ENCODE results near the gene KIAA0319L.

KIAA0319L gene

DNA sequence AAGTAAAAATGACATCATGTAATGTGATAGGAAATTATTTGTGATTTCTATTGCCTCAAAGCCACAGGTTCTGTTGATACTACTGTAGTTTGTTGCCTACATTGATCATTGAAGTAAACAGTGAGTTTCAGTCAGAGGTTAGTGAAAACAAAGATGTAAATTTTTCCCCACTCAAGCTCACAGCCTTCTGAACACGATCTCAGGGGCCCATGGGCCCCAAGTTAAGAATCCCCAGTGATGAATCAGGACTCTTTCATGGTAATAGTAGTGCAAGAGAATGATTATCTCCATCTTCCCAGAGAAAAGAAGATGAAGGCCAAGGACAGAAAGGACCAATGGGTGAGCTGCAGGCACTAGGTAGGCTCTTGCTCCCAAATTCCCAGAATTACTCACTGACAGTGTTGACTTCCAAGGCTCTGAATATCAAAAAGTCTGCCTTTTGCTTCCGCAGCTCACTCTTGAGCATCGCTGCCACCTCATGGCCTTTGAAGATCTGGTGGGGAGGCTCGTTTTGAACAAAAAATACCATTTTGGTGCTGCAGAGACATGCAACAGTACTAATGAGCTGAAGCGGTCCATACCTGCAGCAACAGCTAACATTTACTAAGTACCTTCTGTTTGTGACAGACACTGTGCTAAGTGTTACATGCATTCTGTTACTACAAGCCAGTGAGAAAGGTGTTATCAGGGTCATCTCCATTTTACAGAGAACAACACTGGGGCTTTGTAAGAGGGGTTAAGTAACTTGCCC, 113.3 kb downstream of the KIAA0319L start:
- no peak for DNase-seq (ENCODE audit: low spot score)

DNA sequence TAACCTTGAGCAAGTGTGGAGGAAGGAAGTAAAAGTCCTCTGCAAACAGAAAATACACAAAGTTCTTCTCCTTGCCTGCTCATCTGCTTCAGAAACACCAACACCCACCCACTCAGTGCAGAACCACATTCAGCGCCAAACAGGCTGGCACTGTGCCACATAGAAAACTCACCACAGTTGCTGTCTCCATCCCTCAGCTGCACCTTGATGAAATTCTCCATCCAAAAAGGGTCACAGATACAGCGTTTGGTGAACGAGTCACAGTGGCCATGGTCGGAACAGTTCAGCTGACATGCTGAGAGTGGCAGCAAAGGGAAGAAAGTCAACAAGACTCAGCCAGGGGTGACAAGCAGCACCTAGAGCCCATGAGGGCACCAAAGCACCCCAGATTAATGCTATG, 114.5 kb downstream of the KIAA0319L start:
- no peak for DNase-seq (ENCODE audit: low spot score)

DNA sequence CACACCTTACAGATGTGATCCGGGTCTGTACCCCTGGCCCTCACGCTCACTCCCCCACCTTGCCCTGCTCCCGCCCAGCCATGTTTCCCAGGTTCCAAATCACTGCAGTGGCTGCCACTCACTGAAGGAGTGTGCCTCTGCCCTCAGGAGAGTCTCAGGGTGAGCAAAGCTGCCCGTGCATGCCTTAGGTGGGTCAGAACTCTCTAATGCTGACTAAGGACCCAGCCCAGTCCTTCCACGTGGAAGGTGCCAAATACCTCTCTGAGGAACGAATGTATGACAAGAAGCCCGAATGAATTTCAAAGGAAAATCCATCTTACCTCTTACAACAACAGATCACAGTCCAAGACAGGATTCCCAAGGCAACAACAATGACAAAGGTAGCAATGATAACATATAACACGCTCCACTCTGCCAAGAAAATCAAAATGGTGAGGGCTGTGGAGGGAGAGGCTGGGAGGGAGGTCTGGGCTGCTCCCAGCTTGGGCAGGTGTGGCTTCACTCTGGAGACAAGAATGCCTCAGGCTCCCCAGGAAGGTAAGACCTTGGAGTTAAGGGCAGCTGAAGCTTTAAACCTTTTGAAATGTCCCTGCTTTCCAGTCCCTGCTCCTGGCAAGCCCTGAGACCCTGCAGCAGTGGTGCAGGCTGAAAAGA, 115.2 kb downstream of the KIAA0319L start:
- DNase-seq (ENCODE audit: low spot score): no peak

DNA sequence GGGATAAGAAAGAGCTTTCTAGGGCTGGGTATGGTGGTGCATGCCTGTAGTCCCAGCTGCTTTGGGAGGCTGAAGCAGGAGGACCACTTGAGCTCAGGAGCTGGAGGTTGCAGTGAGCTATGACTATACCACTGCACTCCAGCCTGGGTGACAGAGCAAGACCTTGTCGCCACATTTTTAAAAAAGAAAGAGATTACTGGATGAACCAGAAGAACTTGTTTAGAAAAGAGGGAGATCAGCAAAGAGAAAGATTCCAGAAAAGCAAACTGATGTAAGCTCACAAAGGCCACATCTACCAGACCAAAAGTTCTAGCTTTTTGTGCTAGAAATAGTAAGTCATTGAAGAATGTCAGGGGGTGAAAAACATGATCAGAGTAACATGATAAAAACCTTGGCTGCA, 117.6 kb downstream of the KIAA0319L start:
- DNase-seq (ENCODE audit: low spot score): no peak

DNA sequence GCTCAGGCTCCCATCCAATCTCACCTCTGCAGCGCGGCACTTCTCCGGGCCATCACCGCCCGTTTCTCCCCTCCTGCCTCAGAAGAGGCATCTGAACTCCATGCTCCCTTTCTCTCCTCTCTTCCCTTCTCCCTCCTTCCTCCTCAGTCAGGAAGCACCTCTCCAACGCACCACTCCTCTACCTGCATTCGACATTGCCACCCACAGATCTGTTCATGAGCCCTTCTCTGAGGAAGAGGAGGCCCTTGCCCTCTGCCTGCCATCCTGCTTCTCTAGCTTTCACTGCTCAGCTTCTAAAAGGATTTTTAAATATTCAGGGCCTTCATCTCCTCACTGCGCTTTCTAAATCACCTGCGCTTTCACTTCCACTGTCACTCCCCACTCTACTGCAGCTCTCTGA, 120.0 kb downstream of the KIAA0319L start:
- no peak for DNase-seq (ENCODE audit: low spot score)

DNA sequence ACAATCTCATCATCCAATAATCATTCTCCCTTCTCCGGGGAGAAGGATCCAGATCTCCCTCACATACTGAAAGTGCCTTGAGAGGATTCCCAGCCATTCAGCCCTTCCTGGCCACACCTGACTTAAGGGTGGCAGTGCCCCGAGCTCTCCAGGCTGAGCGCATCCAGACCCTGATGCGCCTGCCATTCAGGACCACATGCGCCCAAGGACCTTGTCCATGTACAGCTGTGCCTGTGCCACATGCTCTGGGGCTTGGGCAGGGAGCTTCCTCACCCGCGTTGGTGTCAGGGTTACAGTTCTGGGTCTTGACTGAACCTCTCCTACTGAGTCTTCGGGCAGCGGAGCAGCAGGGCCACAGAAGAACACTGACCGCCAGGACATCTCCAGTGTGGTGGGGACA, 121.1 kb downstream of the KIAA0319L start:
- DNase-seq (ENCODE audit: low spot score): no peak

DNA sequence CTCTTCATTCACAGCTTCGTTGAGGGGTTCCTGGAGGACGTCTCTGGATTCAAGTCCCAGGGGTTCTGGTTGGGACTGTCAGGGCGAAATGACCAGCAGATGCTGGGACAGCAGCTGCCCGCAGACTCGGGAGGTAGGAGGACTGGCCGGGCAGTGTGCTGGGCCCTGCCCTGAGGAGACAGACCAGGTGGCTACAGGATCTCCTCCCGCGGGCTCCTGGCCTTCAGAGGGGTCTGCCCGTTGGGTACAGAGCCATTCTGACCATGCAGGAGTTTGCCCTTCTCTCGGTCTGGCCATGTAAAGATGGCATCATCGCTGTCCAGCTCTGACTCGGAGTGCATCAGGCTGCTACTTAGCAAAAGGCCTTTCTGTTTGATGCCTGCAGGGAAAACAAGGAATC, 122.5 kb downstream of the KIAA0319L start:
- DNase-seq (ENCODE audit: low spot score): no peak

DNA sequence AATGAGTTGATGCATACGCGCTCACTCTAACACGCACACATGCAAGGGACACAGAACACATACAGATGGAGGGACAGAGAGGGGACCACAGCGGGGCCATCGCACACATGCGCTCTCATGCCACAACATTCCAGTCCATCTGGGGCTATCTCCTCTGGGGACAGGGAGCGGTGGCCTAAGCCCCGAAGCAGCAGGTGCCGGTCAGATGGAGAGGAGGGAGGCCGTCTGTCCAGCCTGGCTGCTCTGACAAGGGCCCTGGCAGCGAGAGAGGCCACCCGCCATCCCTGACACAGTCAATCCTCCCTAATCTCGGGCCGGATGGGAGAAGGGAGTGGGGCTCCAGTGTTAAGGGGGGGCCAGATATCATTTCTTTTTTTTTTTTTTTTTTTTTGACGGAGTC, 123.5 kb downstream of the KIAA0319L start:
- no peak for DNase-seq (ENCODE audit: low spot score)

DNA sequence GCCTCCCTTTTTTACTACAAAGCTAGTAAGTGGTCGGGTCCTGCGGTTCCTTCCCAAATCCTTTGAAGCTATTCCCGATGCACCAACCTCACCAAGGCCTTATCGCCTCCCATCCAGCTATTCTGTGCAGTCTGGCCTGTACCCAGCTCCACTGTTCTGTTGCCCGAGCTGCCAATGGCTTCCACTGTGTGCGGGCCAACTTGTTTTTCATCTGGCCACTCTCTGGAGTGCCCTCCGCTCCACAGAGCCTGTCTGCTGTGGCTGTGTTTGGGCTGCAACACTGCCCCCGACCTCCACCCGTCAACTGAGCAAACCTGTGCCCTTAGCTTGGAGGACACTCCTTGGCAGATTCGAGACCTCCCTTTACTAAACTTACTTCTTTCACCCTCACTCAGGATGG, 125.0 kb downstream of the KIAA0319L start:
- no peak for DNase-seq (ENCODE audit: low spot score)

DNA sequence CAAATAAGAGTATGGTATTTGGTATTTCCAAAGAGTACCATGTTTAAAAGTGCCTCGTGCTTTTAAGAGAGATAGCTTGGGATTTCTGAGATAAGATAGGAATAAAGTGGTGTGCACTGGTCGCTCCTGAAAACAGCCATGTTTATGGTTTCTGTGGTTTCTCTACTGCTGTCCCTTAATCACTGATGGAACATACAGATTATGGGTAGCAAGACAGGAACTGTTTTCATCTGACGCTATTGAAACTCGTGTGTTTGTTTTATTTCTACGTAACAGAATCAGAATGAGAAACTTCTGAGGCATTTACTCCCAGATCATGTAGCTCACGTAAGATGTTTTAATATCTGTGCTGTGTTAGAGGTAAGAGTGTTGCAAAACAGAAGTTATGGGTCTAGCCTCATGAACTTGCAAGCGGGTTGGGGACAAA, 126.0 kb downstream of the KIAA0319L start:
- DNase-seq (ENCODE audit: low spot score): no peak

DNA sequence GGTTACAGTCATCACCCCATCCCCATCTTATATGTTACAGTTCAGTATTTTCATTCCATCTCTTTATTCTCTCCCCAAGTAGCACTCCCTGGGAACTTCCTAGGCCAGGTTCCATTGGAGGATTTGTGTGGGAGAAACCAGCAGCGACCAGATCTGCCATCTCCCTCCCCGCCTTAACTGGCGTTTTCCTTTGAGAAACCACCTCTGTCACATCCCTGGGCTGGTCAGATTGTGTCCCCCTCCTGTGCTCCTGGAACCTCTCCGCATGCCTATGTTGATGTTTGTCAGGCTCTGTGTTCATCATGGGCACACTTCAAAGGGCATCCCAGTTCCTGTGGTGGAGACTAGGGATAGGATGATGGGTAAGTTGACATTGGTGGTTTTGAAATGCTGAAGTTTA, 126.4 kb downstream of the KIAA0319L start:
- no peak for DNase-seq (ENCODE audit: low spot score)

DNA sequence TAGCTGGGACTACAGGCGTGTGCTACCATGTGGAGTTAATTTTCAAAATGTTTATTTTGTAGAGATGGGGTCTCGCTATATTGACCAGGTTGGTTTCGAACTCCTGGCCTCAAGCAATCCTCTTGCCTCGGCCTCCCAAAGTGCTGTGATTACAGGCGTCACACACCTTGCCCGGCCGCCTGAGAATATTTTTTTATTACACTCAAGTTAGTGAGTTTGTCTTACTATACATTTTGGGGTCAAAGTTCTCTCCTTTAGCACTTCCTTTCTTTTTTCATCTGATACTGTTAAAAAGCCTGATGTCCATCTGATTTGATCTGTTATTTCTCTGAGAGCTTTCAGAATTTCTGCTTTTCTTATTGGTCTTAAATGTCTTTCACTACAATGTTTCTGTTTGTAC, 128.8 kb downstream of the KIAA0319L start:
- no peak for DNase-seq (ENCODE audit: low spot score)

DNA sequence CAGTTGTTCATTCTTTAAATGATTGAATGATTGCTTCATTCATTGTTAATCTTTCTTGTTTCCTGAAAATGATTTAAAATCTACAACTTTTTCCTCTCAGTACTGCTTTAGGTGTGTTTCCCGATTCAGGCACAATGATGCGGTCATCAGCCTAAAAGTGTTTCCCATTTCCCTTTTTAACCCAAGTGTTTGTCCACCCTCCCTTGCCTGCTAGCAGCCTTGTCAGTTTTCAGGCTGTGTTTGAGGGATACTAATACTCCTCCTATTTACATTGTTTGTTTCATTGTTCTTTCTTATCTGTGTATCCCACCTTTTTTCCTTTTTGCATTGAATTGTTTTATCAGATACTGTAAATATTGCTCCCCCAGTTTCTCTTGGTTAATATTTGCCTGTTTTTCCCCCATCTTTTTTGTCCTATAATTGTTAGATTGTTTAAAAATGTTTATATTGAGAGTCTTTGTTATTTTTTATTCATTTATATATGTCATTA, 131.1 kb downstream of the KIAA0319L start:
- no peak for DNase-seq (ENCODE audit: low spot score)

DNA sequence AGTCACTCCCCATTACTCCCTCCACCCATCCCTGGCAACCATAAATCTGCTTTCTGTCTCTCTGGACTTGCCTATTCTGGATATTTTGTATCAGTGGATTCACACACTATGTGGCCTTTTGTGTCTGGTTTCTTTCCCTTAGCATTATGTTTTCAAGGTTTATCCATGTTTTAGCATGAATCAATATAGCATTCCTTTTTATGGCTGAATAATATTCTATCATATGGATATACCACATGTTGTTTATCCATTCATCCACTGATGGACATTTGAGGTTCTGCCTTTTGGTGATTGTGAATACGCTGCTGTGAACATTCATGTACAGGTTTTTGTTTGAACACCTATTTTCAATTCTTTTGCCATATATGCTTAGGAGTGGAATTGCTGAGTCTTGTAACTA, 148.3 kb downstream of the KIAA0319L start:
- DNase-seq (ENCODE audit: low spot score): no peak

DNA sequence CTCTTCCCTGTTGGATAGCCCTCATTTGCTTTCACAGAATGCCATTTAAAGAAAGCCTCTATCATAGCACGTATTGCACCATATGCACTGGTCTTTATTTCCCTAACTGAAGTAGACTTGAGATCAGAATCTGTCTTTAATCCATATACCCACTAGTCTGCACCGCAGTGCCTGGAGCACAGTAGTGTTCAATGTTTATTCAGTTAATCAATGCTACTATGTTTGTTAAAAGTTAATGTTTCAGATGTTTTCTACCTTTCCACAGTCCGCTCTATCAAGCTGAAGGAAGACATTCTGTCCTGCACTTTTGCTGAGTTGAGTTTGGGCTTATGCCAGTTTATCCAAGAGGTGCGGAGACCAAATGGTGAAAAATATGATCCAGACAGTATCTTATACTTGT, 149.5 kb downstream of the KIAA0319L start:
- DNase-seq (ENCODE audit: low spot score): no peak

DNA sequence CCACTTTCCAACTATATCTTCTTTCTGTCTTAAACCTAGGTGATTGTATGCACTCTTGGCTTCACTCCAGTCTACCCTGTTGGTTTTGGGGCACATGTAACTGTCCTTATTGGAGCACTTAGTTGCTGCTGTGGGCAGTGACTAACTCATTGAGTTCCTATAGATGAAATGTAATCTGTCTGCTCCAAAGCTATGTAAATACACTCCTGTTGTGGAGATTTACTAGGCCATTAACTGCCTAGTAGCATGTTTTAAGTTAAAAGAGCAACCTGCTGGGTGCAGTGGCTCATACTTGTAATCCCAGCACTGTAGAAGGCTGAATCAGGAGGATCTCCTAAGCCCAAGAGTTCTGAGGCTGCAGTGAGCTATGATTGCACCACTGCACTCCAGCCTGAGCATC, 151.1 kb downstream of the KIAA0319L start:
- DNase-seq (ENCODE audit: low spot score): no peak

DNA sequence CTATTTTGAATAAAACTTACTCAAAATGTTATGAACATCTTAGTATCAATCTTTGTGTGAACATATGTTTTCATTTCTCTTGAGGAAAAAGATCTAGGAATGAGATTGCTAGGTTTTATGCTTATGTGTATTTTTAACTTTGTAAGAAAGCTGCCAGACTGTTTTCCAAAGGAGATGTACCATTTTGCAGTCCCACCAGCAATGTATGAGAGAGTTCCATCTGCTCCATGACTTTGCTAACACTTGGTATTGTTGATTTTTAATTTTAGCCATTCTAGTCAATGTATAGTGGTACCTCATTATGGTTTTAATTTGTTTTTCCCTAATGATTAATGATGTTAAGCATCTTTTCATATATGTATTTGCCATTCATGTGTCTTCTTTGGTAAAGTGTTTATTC, 156.2 kb downstream of the KIAA0319L start:
- no peak for DNase-seq (ENCODE audit: low spot score)

DNA sequence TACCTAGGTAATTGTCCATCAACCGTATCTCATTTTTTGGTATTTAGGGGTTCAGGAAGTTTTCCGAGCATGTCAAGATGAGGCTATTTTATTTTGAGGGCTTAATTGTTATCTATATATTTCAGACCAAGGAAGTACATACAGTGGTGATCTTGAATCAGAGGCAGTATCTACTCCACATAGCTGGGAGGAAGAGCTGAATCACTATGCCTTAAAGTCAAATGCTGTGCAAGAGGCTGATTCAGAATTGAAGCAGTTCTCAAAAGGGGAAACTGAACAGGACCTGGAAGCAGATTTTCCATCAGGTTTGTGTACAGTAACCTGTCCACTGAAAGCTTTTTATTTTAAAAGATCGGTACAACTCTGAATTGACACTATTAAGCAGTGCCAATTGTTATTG, 158.5 kb downstream of the KIAA0319L start:
- DNase-seq (ENCODE audit: low spot score): no peak

DNA sequence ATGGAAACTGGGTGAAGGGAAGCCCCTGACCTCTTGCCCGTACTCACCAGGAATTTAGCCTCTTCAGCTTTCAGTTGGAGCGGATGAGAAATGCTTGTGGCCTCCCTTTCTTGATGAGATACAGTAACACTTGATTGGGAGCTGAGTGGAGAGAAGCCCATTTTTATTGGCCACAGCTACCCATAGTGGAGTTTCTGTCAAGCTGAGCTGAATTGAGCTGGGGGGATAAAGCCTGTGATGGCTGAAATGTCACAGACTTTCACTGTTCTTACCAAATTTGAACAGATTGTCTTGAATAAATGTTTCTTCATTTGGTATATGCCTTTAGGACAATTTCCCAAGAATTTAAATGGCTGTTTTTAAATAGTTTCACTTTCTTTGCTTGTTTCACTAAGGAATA, 162.8 kb downstream of the KIAA0319L start:
- no peak for DNase-seq (ENCODE audit: low spot score)

DNA sequence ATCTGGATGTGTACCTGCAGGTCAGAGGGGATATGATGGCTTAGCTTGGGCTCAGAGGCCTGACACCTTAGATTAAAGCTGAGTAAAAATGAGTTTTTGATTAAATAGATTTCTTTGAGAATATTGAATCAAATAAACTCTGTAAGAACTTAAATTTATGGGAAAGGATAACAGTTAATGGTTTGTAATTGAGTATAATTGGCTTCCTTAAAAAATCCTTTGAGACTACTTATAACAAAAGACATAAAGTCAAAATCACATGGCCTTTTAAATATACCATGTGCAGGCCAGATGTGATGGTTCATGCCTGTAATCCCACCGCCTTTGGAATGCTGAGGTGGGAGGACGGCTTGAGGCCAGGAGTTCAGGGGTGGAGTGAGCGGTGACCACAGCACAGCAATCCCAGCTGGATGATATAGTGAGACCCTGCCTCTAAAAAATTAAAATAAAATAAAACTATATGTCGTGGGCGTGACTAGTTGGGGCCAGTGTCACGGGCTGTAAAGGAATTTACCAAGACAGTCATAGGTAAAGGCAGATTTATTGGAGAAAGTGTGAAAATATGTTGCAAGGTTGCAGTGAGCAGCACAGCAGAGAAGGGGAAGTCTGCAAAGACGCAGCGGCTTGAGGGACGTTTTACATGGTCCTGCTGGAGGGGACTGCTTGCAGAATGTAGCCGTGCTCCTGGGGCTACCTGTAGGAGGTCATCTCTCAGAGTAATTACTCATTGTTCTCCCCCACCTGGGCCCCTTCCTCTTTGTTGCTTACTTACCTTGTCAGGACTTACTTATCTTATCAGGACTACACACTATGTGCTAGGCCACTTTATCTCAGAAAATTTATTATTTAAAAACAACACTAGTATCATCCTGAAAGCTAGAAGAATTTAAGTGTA, 166.4 kb downstream of the KIAA0319L start:
- DNase-seq (ENCODE audit: low spot score): no peak

DNA sequence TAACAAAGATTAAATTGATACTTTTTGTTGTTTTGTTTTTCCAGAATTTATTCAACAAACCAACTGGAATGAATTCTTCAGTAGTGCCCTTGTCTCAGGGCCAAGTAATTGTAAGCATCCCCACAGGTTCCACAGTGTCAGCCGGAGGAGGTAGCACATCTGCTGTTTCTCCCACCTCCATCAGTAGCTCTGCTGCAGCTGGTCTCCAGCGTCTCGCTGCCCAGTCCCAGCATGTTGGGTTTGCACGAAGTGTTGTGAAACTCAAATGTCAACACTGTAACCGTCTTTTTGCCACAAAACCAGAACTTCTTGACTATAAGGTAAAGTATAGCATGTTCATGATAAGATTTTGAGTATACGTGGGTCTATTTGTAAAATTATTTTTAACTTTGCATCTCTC, 170.2 kb downstream of the KIAA0319L start:
- DNase-seq (ENCODE audit: low spot score): no peak

DNA sequence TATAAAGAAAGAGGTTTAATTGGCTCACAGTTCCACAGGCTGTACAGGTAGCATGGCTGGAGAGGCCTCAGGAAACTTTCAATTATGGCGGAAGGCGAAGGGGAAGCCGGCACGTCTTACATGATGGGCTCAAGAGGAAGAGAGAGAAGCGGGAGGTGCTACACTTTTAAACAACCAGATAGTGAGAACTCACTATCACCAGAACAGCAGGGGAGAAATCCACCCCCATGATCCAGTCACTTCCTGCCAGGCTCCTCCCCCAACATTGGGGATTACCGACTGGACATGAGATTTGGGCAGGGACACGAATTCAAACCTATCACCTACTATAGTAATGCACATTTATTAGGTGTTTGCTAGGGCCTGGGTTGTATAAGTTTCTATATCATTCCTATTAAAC, 170.9 kb downstream of the KIAA0319L start:
- DNase-seq (ENCODE audit: low spot score): no peak
